NCI-H226 (cell line): ENCODE measurements around the gene CPSF4.
"Not testable (repeated sequence)": the region's sequence is repeated elsewhere in the genome, so short reads cannot be mapped to it uniquely, and the experiment has no call there.

ENCODE experiments used
- DNase-seq: peaks from one replicate; pipeline ENCODE4 v3.0.0-alpha.2; 2015

The CPSF4 gene

GRCh38 chr7:99497766-99498545 is 59.2 kb downstream of the CPSF4 start:
- no peak for DNase-seq

GRCh38 chr7:99498546-99498944 is 59.8 kb downstream of the CPSF4 start:
- no peak for DNase-seq

- no peak for DNase-seq
Measured at GRCh38 chr7:99499371-99499720, 60.6 kb downstream of the CPSF4 start.

- peak; percentile 91 for DNase-seq
Measured at GRCh38 chr7:99499721-99500636, 61.2 kb downstream of the CPSF4 start, which contains the start of gene ZNF394. Gene ZNF394 (minus strand): TSS chr7:99500281. CDS start chr7:99500093, 188 bp downstream.

GRCh38 chr7:99500637-99501009 is 61.9 kb downstream of the CPSF4 start:
- no peak for DNase-seq

- not testable (repeated sequence) for DNase-seq
Measured at GRCh38 chr7:99501236-99501635, 62.5 kb downstream of the CPSF4 start.

GRCh38 chr7:99504281-99504602 is 65.5 kb downstream of the CPSF4 start:
- no peak for DNase-seq

GRCh38 chr7:99504603-99505323 is 66.0 kb downstream of the CPSF4 start, which contains the start of gene ZKSCAN5:
Gene ZKSCAN5 (plus strand): TSS chr7:99504662. CDS start chr7:99506045, 1,383 bp downstream.
- peak; percentile 95 for DNase-seq

GRCh38 chr7:99505324-99505662 is 66.5 kb downstream of the CPSF4 start:
- DNase-seq, result no peak
